Fibroblast of skin of abdomen (primary cell): ENCODE results near the gene CLMN.

Experiments
- DNase-seq: peaks from one replicate; pipeline ENCODE4 v3.0.0-alpha.2; 2013

Gene CLMN

DNA sequence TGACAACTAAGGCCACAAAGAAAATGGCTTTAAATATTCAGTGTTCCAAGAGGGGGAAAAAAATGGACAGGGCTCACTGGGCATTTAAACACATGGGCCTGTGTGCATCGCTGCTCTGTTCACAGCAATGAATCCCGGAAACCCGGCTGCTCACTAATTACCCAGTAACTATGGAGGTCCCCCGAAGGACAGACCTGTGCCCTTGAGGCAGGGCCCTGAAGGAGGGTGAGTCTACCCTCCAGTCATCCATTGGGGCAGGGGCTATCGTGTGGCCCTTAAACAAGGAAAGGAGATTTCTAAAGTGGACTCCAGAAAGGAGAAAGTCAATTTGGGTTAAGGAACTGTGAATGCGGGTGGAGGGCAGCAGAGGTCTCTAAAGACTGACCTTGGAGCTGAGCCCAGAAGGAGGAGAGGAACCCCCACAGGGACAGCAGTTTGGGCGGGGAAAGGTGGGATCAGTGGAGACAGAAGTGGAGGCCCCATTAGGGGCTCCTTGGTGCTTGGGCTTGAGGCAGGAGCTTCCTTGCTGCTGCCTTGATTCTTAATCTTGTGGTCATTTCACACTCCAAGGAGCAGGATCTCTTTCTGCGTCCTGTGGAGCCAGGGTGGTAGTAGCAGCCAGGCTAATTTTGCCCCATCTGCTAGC, 1.4 kb upstream of the CLMN start:
- no peak for DNase-seq

DNA sequence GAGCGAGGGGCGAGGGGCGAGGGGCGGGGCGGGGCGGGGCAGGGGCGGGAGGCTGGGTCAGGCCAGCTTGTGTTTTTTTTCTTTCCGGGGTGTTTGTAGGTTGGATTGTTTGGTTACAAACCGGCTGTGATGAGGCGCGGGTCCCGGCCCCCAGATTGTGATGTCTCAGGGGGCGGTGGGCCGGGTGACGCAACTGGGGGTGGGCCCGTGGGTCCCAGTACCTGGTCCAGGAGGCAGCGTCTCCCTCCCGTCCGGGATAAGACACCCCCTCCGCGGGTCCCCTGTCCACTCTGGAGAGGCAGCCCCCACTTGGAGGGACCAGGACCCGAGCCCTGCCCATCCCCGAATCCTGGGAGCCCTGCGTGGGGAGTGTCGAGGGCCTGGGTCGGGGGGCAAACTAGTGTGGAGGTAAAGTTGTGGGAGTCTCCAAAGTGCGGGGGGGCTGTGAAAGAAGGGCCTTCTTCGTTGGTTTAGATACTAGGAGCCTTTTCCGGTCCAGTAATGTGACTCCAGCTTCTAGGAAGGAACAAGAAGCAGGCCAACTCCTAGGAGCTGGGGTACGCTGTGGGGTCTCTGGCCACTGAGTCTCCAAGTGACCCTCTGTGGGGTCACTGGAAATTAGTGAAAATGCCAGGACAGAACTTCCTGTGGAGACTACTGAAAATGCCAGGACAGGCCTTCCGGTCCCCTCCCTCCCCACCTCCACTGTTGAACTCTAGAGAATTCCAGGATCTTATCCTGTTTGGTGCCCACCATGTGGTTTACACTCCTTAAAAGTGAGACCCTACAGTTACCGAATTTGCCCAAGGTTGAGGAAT, 579 bp upstream of the CLMN start:
- no peak for DNase-seq

DNA sequence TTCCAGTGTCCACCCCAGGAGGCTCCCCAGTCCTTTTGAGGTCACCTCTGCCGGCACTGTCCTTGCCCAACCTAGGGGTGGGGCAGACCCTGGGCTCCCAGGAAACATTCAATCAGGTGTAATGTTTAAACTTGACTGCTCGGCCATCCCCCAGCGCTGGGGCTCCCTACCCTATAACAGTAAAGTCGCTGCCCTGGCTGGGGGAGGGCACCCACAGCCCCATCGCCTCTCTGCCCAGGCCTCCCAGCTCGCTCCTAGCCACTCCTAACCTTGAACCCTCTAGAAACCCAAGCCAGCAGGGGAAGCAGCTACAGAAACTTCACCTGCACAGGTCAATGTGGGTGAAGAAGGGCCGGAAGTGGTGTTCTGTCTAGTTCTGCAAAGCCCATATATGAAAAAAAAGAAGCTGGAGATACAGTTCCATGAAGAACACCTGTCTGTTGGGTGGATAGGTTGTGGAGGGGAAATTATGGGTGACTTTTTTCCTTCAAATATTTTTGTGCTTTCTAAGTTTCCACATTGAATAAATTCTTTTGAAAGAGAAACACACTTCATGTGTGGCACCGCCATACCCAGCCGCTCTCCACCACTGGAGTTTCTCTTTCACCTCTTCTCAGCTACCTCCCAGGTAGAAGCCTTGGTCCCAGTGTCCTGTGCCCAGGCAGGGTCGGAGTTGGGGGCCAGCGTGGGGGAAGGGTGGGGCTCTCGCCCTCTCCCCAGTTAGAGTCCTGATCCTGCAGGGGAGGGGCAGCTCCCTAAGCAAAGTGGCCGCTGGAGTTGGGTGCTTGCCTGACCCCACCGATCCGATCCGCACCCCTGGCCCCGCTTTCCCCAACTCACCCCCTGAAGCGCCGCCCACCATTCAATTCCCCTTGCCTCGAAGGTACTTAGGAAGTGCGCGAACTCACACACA, 1.1 kb downstream of the CLMN start:
- DNase-seq = no peak

DNA sequence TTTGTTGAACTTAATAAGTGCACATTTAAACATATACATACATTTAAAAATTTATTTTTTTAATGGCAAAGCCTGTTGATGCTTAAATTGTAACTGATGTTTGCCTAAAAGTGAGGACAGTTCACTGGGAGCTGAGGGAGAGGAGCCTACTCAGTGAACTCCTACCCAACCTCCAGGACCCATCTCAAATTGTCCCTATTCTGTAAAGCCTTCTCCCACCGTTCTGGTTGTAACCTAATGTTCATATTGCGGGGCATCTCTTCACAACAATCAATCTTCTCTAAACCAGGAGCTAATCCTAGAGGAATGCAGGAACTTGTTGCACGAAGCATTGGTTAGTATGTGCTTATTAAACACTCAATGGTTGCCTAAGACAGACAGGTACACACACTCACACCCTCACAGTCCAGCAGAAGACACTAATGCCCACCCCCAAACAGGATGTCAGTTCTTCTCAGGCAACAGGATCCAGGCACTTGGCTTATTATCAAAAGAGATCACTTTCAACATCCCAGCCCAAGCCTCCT, 1.8 kb downstream of the CLMN start:
- no peak for DNase-seq

DNA sequence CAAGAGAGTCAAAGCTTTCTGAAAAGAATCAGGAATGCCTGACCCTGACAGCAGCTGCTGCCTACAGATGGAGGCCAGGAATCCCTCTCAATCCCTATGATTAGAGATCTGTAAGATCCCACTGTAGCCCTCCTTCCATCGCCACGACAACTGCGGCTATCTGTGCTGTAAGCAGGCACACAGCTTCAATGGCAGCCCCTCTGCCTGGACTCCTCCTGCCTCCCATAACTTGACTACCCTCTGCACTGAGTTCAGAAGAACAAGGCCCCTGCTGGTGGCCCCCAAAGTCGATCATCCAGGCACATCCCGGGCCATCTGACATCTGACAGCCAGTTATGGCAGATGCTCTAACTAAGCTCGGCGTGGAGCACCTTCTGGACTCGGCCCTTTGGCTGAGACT, 2.9 kb downstream of the CLMN start:
- DNase-seq = no peak

DNA sequence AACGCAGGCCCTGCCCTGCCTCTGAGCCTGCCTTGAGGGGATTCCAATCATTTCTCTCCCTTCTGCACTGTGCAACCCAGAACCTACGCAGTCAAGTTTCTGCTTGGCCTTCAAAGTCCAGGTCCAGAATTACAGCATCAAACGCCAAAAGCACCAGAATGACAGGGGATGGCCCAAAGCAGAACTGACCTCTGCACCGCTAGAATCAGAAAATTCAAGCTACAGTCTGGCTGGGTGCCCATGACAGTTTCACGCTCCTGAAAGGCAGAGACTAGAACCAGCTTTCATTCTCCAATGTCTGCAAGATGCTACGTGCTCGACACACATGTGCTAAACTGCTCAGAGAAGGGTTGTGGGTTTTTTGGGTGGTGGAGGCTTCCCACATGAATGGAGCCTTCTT, 4.1 kb downstream of the CLMN start:
- no peak for DNase-seq

DNA sequence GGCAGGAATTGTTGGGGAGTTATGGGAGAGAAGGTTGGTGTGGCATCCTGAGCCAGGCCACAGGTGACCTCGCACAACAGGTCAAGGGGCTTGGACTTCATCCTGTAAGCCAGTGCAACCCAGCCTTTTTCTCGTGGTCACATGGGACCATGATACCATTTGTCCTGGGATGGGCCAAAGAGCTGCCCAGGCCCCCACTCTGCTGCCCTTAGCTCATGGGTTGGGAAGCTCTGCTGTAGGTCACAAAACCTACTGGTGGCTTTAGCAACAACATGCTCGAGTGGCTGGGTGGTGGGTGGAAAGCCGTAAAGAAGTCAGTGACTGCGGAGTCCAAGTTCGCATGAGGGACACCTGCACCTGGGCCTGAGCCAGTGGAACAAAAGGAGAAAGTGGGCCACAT, 4.6 kb downstream of the CLMN start:
- DNase-seq = no peak

DNA sequence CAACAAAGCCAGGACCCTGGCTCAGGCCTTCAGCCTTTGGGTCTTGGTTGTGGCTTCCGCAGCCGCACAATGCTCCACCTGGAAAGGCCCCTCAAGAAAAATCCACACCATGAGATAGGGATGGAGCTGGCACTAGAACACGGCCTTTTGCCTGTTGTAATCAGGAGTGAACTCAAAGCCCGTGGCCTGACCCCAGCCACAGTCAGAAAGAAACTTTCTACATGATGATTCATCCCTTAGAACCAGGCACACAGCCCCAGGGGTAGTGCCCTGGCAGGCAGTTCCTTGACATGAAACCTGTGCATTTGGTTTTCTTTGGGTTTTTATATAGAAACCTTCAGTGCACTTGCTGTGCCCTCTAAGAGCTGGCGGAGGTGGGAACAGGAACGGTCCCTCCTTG, 5.1 kb downstream of the CLMN start:
- no peak for DNase-seq

DNA sequence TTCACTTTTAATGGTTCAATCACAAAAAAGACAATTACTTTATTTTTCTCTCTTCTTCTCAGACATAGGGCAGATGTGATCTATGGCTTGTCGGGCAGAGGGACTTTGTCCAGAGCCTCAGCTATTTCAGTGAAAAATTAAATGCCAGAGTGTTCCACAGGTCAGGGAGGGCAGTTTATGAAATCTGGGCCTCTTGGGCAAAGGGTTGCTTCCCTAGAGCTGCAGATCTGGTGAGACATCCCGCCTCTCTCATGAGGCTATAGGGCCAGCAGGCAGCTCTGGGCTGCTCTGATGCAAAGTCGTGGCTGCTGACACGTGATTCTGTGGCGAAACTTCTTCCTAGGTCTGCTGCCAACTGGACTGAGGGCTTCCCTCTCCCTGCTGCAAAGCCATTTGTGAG, 6.0 kb downstream of the CLMN start:
- DNase-seq = peak; percentile 27

DNA sequence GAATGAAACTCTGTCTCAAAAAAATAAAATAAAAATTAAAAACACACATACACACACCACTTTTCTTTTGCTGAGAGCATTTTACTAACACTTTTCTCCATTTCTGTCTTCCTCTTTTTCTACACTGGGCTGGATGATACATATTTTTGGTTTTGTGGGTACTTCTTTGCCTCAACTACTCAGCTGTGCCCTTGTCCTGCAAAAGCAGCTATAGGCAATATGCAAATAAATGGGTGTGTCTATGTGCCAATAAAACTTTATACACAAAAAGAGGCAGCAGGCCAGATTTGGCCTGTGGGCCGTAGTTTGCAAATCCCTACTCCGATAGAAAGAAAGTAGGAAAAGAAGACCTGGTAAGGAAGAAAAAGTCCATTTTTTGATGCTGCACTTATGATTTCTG, 6.5 kb downstream of the CLMN start:
- no peak for DNase-seq

DNA sequence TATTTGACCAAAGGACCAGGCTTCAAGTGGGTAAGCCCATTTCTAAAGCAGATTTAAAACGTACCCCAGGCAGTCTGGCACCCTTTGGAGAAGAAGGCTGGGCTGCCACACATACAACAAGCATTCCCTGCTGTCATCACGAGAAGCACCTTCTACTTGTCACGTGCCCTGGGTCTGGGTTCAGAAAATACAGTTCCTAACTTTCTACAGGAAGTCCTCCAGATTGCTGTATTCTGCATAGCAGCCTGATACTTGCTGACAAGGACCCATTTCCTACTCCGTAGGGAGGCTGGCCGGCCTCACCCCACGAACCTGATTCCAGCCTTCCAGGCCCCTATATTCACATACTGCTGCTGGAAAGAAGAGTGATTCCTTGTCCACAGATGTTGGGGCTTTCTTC, 7.4 kb downstream of the CLMN start:
- DNase-seq = no peak

DNA sequence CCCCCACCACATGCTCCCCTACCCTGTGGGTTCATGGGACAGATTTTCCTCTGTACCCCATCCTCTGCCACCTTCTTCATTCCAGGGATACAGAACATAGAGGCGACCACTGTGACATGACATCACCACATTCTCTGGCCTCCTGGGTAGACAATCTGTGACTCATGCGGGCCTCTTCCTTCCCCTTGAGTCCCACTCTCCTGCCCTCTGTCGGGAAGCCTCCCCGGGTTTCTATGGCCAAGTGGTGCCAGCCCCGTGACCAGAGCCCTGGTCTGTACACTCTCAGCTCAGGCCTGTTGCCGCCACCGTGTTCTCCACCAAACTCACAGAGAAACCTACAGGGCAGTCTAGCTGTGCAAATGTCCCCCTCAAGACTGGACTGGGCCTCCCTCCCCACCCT, 8.0 kb downstream of the CLMN start:
- DNase-seq = peak; percentile 7

DNA sequence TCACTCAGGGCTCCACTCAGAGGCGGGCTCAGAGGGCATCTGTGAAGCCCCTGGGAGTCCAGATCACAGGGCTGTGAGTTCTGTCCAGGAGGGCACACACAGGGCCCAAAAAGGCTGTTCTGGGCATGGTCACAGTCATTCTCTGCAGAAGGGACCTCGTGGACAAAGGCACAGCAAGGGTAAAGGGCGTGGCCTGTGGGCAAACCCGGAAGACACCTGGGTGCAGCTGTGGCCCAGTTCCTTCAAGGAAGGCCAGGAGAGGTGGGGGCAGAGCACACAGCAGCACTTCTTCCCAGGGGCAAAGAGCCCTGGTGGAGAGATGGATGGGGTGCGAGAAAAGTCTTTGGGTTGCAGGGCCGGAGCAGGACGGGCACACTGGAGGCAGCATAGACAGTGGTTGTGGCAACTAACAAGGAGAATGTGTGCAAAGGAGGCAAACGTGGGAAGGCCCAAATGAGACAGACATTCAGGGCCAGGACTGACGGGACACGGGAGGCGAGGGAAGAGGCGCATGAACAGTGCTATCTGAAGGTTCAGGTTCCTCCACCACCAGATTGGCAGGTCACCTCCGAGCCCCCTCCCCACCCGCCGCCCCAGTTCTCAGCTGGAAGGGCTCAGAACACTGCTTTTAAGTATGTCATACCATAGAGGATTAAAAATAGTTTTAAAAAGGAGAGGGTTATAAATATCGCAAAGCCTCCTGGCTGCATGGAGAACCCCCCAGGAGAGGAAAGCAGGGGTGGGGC, 8.9 kb downstream of the CLMN start:
- no peak for DNase-seq

DNA sequence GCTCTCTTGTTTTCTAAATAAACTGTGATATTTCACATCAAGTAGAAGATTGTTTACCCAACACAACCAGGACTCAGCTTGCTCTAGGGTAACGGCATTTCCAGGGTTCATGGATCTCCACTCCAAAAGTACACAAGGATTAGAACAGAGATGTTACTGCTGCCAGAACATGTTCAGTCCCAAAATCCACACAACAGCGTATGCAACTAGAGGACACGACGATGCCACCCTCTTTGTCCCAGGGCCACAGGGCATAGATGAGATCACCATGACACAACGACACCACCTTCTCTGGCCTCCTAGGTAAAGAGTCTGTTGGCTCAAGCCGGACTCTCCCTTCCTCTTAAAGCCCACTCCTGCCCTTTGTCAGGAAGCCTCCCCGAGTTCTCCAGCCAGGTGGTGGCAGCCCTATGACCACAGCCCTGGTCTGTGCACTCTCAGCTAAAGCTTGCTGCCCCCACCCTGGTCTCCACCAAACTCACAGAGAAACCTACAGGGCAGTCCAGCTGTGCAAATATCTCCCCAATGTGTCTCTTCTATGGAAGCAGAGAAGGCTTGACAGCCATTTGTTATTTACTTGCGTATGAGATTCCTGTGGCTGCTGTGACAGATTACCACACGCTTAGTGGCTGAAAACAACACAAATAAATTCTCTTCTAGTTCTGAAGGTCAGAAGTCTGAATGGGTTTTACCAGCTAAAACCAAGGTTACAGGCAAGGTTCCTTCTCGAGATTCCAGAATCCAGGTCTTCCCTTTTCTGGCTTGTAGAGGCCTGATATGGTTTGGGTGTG, 10.3 kb downstream of the CLMN start:
- DNase-seq = no peak

DNA sequence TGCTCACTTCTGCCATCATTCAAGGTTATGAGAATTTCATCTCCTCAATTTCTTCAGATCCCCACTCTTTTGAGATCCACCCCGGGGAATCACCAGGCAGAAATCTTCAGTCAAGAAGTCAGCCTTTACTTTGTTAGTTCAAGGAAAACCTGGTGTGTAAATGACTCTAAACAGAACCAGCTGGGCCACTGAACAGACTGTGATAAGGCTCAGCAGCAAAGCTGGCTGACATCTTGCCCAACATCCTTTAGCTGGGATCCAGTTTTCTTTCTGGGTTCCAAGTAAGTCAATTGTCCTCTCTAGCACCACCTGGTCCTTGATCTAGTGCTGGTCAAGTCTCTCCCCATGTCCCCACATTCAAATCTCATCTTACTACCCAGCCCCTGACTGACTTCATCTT, 11.6 kb downstream of the CLMN start:
- DNase-seq = no peak

DNA sequence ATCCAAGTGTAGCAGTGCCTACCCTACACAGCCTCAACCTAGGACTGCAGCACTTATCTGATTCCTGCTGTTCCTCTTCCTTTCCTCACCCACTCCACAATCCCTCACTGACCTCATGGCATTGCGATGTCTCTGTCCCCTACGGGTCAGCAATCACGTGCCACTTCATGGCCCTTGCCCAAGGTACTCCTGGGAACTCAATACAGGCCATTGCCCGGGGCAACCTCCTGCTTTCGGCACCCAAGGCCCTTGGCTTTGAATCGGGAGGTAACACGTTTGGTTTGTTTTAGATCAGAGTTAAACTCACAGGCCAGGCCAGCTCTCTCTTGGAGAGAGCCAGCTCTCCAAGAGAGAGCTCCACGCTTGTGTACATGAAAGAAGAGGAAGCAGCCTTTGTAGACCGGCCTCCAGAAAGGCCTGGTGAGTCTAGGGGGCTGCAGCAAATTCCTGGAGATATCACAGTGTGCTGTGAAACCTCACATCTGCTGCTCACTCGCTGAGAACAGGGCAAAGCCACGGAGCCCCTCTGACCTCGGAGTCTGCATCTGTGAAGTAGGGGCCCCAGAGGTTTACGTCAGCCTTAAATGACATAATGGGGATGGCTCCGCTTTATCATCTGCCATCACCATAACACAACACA, 12.2 kb downstream of the CLMN start:
- DNase-seq = no peak

DNA sequence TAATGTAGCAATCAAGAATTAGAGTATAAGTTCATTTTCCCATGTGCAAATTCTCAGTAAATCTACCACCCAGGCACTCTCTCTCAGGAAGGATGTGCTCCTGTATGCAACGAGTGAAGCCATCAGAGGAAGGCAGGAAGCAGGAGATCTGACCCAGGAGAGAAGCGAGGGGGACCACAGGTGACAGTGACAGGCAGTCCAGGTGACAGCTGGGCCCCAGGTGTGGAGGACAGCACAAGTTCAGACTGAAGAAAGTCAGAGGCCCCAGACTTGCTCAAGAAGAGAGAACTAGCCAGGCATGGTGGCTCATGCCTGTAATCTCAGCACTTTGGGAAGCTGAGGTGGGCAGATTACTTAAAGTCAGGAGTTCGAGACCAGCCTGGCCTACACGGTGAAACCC, 13.8 kb downstream of the CLMN start:
- DNase-seq = no peak

DNA sequence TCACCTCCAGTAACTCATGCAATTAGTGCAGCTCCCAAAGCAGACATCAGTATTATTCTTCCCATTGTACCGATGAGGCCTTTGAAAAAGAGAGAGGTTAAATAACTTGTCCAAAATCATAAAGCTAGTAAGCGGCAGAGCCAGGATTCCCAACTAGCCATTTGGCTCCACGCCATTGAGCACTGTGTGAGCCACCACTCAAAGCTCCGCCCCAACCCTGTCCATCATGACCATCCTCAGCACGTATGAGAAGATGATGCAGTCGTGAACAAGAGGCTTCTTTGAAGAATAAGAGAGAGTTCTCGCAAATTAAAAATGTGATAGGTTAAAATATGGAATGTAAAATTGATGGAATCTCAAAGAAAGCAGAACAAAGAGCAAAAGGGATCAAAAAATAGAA, 14.6 kb downstream of the CLMN start:
- DNase-seq = no peak

DNA sequence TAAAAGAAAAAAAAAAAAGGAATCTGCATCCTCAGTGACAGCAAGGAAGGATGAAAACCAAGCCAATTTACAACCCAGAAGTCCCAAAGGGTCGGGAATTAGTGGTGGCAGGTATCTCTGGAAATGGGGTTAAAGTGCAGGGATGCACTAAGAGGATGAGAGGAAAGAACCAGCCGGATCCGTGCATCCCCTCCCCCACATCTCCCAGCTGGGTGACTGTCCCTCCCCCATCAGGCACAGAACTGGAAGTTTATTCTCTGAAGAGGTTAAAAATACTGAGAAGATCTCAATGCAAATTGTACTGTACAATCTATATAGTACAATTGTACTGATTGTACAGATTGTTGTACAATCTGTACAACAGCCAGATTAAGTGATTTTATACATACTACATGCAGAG, 15.4 kb downstream of the CLMN start:
- DNase-seq = no peak

DNA sequence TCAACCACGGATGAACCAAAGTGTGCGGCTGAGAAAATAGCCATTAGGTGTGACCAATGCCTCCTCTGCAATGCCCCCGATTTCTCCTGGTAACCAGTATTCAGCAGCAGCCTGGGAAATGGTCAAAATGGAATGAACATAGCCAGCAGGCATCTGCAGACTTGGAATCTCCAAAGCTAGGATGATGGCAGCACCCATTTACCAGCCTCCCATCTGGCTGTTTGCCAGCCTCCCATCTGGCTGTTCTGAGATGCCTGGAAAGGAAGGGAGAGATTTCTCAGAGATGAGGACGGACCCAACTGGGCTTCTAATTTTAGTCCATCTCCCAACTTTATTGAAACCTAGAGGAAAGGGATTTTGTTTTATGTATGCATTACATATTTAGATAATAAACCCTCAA, 16.2 kb downstream of the CLMN start:
- no peak for DNase-seq
